ENCODE measurements around the gene PRRC1. TPM values are rescaled to one million over a fixed set of nuclear protein-coding genes. Genes with fewer than 3 reads are reported as not detected.
A peak's percentile ranks its signal among the peaks of the same experiment; 100 is the strongest.
"Not testable (repeated sequence)": the region's sequence is repeated elsewhere in the genome, so short reads cannot be mapped to it uniquely, and the experiment has no call there.

Gene PRRC1
- total RNA-seq, 1 donor from 2014 or later = 103 TPM

DNA sequence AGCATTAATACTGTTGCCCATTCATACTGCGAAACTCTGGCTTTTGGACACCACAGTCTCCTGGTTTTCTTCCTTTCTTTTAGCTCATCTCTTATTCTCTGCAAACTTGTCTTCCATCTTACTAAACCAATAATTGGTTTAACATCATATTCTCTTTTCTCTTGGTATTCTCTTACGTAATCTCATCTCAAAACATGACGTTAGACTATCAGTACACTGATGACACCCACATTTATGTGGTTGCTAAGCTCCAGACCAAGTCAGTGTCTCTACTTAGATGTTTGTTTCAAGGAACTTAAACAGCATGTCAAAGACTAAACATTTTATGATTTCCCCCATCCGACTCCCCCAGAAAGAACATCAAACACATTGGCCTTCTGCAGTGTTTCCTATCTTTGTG lies 2.1 kb downstream of the PRRC1 start:
- H3K36me3 Mint-ChIP-seq (ENCODE audit: unreplicated experiment) = peaks cover 35% of the 10 kb centered on the region
- no peak overlapping the region for H3K27ac Mint-ChIP-seq (ENCODE audit: unreplicated experiment)
- DNase-seq (ENCODE audit: extremely low spot score, unreplicated experiment) = no peak
- H3K9me3 Mint-ChIP-seq (ENCODE audit: unreplicated experiment) = peaks cover 9% of the 10 kb centered on the region
- peaks cover 35% of the 10 kb centered on the region for H3K4me1 Mint-ChIP-seq (ENCODE audit: unreplicated experiment)
- TF ChIP-seq, protein P1, sequence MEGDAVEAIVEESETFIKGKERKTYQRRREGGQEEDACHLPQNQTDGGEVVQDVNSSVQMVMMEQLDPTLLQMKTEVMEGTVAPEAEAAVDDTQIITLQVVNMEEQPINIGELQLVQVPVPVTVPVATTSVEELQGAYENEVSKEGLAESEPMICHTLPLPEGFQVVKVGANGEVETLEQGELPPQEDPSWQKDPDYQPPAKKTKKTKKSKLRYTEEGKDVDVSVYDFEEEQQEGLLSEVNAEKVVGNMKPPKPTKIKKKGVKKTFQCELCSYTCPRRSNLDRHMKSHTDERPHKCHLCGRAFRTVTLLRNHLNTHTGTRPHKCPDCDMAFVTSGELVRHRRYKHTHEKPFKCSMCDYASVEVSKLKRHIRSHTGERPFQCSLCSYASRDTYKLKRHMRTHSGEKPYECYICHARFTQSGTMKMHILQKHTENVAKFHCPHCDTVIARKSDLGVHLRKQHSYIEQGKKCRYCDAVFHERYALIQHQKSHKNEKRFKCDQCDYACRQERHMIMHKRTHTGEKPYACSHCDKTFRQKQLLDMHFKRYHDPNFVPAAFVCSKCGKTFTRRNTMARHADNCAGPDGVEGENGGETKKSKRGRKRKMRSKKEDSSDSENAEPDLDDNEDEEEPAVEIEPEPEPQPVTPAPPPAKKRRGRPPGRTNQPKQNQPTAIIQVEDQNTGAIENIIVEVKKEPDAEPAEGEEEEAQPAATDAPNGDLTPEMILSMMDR (IDR thresholded peaks at IDR 0.05) = no peak
- no peaks in the 10 kb centered on the region for H3K27me3 Mint-ChIP-seq (ENCODE audit: unreplicated experiment)
- H3K4me3 Mint-ChIP-seq (ENCODE audit: unreplicated experiment) = peak overlapping the region; percentile 85

DNA sequence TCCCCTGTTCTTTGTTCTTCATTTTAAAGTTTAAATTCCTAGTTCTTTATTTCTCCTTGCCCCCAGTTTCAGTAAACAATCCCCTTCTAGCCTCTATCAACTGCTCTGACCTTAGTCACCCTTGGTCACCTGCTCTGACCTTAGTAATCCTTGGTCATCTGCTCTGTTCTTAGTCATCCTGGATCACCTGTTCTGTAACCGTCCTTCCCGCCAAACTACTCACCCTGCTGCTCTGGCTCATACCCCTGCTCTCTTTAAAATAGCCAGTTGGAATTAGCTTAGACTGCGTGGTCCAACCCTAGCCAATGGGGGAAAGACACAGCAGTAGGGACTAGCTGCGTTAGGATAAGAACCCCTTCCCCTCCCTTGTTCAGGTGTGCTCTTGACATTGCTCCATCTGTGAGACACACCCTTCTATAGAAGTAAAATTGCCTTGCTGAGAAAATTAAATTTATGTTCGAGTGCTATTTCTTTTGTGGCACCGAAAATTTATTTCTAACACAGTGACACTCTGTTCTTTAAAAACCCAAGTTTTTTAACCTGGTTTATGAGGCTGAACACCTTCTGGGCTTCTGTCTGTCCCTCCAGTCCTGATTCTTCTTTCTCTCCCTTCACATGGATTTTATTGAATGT lies 3.8 kb downstream of the PRRC1 start:
- no peak for DNase-seq (ENCODE audit: extremely low spot score, unreplicated experiment)
- no peak overlapping the region for H3K4me3 Mint-ChIP-seq (ENCODE audit: unreplicated experiment)
- H3K27me3 Mint-ChIP-seq (ENCODE audit: unreplicated experiment) = no peaks in the 10 kb centered on the region
- H3K27ac Mint-ChIP-seq (ENCODE audit: unreplicated experiment) = no peak overlapping the region
- TF ChIP-seq, protein P1 (IDR thresholded peaks at IDR 0.05) = no peak
- peaks cover 48% of the 10 kb centered on the region for H3K36me3 Mint-ChIP-seq (ENCODE audit: unreplicated experiment)
- H3K4me1 Mint-ChIP-seq (ENCODE audit: unreplicated experiment) = peaks cover 35% of the 10 kb centered on the region
- H3K9me3 Mint-ChIP-seq (ENCODE audit: unreplicated experiment) = peaks cover 9% of the 10 kb centered on the region

DNA sequence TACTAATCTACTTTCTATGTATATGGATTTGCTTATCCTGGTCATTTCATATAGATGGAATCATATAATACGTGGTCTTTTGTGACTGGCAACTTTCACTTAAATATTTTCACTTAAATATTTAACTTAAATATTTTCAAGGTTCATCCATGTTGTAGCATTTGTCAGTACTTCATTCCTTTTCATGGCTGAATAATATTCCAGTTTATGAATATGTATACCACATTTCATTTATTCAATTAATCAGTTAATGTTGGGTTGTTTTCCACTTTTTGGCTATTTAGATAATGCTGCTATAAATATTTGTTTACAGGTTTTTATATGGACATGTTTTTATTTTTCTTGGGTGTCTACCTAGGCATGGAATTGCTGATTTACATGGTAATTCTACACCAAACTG lies 7.7 kb downstream of the PRRC1 start:
- Mint-ChIP-seq H3K4me1 (ENCODE audit: unreplicated experiment) (peaks cover 14% of the 10 kb centered on the region), H3K27me3 (ENCODE audit: unreplicated experiment) (no peaks in the 10 kb centered on the region), H3K4me3 (ENCODE audit: unreplicated experiment) (no peak overlapping the region), H3K36me3 (ENCODE audit: unreplicated experiment) (peaks cover 58% of the 10 kb centered on the region), H3K27ac (ENCODE audit: unreplicated experiment) (no peak overlapping the region), H3K9me3 (ENCODE audit: unreplicated experiment) (peaks cover 9% of the 10 kb centered on the region)
- TF ChIP-seq, protein P1 (IDR thresholded peaks at IDR 0.05) = no peak
- DNase-seq (ENCODE audit: extremely low spot score, unreplicated experiment) = no peak

DNA sequence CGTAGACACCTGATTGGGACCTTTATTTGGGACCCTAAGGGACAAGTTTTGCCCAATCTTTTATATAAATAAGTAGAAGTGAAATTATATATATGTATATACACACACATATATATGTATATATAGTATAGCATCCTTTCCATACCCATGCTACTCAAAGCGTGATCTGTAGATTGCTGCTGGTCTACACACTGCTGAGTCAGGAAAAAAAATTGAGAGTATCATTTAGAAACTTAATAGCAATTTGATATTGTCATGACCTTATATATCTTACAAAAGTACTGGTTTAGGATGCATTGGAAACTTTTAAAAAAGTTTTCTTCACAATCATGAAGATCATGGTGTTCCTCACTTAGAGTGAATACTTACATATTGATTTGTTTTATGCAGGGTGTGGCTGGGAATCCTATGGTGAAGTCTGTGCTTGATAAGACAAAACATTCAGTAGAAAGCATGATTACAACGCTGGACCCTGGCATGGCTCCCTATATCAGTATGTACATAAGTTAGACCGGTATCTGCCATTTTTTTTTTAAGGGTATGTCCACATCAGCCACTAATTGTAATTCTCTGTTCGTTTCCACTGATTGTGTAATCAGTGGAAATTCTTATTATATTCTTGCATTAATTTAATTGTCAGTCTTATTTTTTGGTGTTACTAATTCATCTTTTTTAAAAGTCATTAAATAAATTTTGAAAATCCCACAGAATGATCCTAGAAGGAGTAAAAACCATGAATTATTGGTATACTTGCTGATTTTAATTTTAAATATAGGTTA lies 12.7 kb downstream of the PRRC1 start:
- Mint-ChIP-seq H3K4me1 (ENCODE audit: unreplicated experiment) (no peaks in the 10 kb centered on the region), H3K27ac (ENCODE audit: unreplicated experiment) (no peak overlapping the region), H3K4me3 (ENCODE audit: unreplicated experiment) (no peak overlapping the region), H3K27me3 (ENCODE audit: unreplicated experiment) (no peaks in the 10 kb centered on the region), H3K36me3 (ENCODE audit: unreplicated experiment) (peaks cover 66% of the 10 kb centered on the region), H3K9me3 (ENCODE audit: unreplicated experiment) (no peaks in the 10 kb centered on the region)
- TF ChIP-seq, protein P1 (IDR thresholded peaks at IDR 0.05) = no peak
- no peak for DNase-seq (ENCODE audit: extremely low spot score, unreplicated experiment)

DNA sequence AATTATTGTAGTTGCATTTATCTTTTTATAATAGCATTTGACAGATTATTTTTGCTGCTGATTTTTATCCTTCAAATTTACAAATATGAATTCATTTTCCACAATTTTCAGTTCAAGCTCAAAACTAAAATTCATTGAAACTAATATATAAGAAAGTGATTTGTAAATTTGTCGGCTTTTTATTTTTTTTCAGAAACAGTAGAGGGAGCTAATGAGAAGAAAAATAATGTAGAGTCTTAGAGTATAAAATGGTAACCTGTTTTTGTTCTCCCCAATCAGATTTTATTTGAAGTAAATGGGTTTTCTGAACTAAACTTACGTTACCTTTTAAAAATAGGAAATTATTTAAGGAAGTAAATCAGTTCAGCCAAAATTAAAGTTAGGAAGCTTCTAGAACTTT lies 19.2 kb downstream of the PRRC1 start:
- no peak overlapping the region for H3K27ac Mint-ChIP-seq (ENCODE audit: unreplicated experiment)
- DNase-seq (ENCODE audit: extremely low spot score, unreplicated experiment) = no peak
- TF ChIP-seq, protein P1 (IDR thresholded peaks at IDR 0.05) = peak; percentile 49
- H3K9me3 Mint-ChIP-seq (ENCODE audit: unreplicated experiment) = peaks cover 13% of the 10 kb centered on the region
- peaks cover 66% of the 10 kb centered on the region for H3K36me3 Mint-ChIP-seq (ENCODE audit: unreplicated experiment)
- H3K27me3 Mint-ChIP-seq (ENCODE audit: unreplicated experiment) = no peaks in the 10 kb centered on the region
- no peak overlapping the region for H3K4me3 Mint-ChIP-seq (ENCODE audit: unreplicated experiment)
- no peaks in the 10 kb centered on the region for H3K4me1 Mint-ChIP-seq (ENCODE audit: unreplicated experiment)

DNA sequence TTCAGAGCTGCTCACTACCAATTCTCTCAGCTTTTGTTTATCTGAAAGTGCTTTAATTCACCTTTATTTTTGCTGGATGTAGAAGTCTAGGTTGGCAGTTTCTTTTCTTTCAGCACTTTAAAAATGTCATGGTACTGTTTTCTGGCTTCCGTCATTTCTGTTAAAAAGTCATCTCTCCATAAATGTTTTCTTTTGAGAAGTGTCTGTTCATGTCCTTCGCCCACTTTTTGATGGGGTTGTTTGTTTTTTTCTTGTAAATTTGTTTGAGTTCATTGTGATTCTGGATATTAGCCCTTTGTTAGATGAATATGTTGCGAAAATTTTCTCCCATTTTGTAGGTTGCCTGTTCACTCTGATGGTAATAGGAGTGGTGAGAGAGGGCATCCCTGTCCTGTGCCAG lies 23.1 kb downstream of the PRRC1 start:
- Mint-ChIP-seq H3K9me3 (ENCODE audit: unreplicated experiment) (peaks cover 13% of the 10 kb centered on the region), H3K36me3 (ENCODE audit: unreplicated experiment) (peaks cover 45% of the 10 kb centered on the region)
- not testable (repeated sequence) for H3K4me3 Mint-ChIP-seq (ENCODE audit: unreplicated experiment); H3K27me3 Mint-ChIP-seq (ENCODE audit: unreplicated experiment); H3K27ac Mint-ChIP-seq (ENCODE audit: unreplicated experiment); H3K4me1 Mint-ChIP-seq (ENCODE audit: unreplicated experiment); DNase-seq (ENCODE audit: extremely low spot score, unreplicated experiment)

DNA sequence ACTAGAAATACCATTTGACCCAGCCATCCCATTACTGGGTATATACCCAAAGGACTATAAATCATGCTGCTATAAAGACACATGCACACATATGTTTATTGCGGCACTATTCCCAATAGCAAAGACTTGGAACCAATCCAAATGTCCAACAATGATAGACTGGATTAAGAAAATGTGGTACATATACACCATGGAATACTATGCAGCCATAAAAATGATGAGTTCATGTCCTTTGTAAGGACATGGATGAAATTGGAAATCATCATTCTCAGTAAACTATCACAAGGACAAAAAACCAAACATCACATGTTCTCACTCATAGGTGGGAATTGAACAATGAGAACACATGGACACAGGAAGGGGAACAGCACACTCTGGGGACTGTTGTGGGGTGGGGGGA lies 27.8 kb downstream of the PRRC1 start:
- not testable (repeated sequence) for H3K4me1 Mint-ChIP-seq (ENCODE audit: unreplicated experiment); H3K4me3 Mint-ChIP-seq (ENCODE audit: unreplicated experiment); H3K9me3 Mint-ChIP-seq (ENCODE audit: unreplicated experiment); H3K27me3 Mint-ChIP-seq (ENCODE audit: unreplicated experiment); DNase-seq (ENCODE audit: extremely low spot score, unreplicated experiment); H3K27ac Mint-ChIP-seq (ENCODE audit: unreplicated experiment)
- H3K36me3 Mint-ChIP-seq (ENCODE audit: unreplicated experiment) = peaks cover 44% of the 10 kb centered on the region

All from osteocyte (in vitro differentiated cells).